ENCODE results near the gene PIGM.

Gene PIGM

GRCh38 chr1:159983681-159984080, 48.1 kb downstream of the PIGM start:
- DNase-seq: no peak

GRCh38 chr1:159982280-159982679, 49.5 kb downstream of the PIGM start:
- no peak for DNase-seq

DNA sequence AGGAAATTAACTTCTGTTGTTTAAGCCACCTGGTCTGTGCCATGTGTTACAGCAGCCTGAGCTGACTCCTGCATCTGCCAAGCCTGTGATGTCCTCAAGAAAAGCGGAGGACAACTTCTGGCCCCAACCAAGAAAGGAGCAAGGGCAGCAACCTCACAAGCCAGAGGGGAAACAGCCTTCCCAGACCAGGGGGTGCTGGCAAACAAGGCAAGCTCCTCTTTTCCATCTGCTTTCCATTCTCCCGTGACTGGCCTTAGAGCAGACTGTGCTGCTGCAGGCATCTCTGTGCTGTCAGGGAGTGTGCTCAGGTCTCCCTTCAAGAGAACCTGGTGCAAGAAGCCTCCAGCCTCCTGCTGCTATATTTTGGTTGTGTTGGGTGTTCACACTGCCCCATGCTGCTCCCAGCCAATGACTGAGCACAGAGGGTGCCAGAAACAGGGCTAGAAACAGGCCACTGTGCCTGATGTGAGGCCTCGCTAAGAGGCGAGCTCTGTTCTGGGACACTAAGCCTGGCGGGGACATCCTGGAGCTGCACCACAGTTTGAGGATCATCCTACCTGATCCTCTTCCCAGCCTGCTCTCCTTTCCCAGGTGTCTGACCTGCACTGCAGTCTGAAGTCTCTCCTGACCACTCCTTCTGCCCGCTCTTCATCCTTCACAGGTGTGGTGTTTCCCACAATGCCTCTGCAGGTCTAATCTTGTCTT, 50.3 kb downstream of the PIGM start:
- DNase-seq: no peak

- no peak for DNase-seq
These were observed 51.0 kb downstream of the PIGM start for GRCh38 chr1:159980786-159981185.

DNA sequence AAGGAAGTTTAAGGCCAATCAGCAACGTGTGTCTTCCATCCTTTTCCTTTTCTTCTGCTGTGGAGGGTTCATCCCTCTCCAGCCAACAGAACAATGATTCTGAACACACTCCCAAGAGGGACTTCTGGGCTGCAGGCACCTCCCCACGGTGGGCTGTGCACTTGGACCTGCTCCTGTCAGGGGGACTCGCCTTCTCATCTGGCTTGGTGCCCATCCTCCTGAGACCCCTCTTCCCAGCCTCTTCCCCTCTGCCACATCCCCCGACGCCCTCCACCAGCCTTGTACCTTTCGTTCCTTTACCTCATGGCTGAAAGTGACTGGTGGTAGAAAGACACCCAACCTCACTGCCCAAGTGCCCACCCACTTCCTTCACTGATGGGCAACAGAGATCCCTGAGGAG, 51.7 kb downstream of the PIGM start:
- no peak for DNase-seq

- no peak for DNase-seq
These were observed 52.5 kb downstream of the PIGM start for GRCh38 chr1:159979257-159979656.

GRCh38 chr1:159978107-159978398, 53.7 kb downstream of the PIGM start:
- no peak for DNase-seq

- no peak for DNase-seq
These were observed 54.3 kb downstream of the PIGM start for GRCh38 chr1:159977364-159978106.
